NCI-H1105 (cell line): ENCODE results near the gene PDE6G.

ENCODE experiments used
- DNase-seq: peaks from one replicate; lab custom pipeline; 2025; lab: John Stamatoyannopoulos, UW

The PDE6G gene

GRCh38 chr17:81656118-81656743 lies at the start of gene PDE6G:
Gene PDE6G (minus strand): TSS chr17:81656542. CDS start chr17:81653305, 3,237 bp downstream.
- no peak for DNase-seq

- DNase-seq: no peak
Measured at GRCh38 chr17:81705518-81706231, 49.3 kb upstream of the PDE6G start.

- no peak for DNase-seq
Measured at GRCh38 chr17:81703747-81704654, 47.7 kb upstream of the PDE6G start.

GRCh38 chr17:81702934-81703746 lies 46.8 kb upstream of the PDE6G start, which contains the start of gene MRPL12:
Gene MRPL12 (plus strand): TSS chr17:81703367. CDS start chr17:81703502, 135 bp downstream.
- DNase-seq: peak; percentile 82

GRCh38 chr17:81701288-81702071 lies 45.1 kb upstream of the PDE6G start:
- no peak for DNase-seq

- DNase-seq: no peak
Measured at GRCh38 chr17:81700353-81701287, 44.3 kb upstream of the PDE6G start.

- no peak for DNase-seq
Measured at GRCh38 chr17:81697261-81698044, 41.1 kb upstream of the PDE6G start.

GRCh38 chr17:81696218-81696941 lies 40.0 kb upstream of the PDE6G start:
- DNase-seq: no peak

- DNase-seq: no peak
Measured at GRCh38 chr17:81695801-81696200, 39.5 kb upstream of the PDE6G start.

GRCh38 chr17:81695211-81695610 lies 38.9 kb upstream of the PDE6G start:
- DNase-seq: no peak

GRCh38 chr17:81694810-81695209 lies 38.5 kb upstream of the PDE6G start:
- DNase-seq: no peak

- no peak for DNase-seq
Measured at GRCh38 chr17:81693509-81694210, 37.3 kb upstream of the PDE6G start.

GRCh38 chr17:81691608-81692007 lies 35.3 kb upstream of the PDE6G start:
- DNase-seq: no peak

- DNase-seq: no peak
Measured at GRCh38 chr17:81691196-81691595, 34.9 kb upstream of the PDE6G start.

- no peak for DNase-seq
Measured at GRCh38 chr17:81690549-81690948, 34.2 kb upstream of the PDE6G start.

- no peak for DNase-seq
Measured at GRCh38 chr17:81690066-81690465, 33.7 kb upstream of the PDE6G start.

- no peak for DNase-seq
Measured at GRCh38 chr17:81688616-81689015, 32.3 kb upstream of the PDE6G start.
